HG03565 (cell line): ENCODE results near the gene QSOX2.

Experiments used
- ATAC-seq: cut with Tn5 transposase; IDR thresholded peaks from one replicate; pipeline ENCODE4 v1.9.1; 2021; ENCODE audit warnings: mild to moderate bottlenecking, moderate library complexity; ENCODE audit not compliant: unreplicated experiment

Gene QSOX2

DNA sequence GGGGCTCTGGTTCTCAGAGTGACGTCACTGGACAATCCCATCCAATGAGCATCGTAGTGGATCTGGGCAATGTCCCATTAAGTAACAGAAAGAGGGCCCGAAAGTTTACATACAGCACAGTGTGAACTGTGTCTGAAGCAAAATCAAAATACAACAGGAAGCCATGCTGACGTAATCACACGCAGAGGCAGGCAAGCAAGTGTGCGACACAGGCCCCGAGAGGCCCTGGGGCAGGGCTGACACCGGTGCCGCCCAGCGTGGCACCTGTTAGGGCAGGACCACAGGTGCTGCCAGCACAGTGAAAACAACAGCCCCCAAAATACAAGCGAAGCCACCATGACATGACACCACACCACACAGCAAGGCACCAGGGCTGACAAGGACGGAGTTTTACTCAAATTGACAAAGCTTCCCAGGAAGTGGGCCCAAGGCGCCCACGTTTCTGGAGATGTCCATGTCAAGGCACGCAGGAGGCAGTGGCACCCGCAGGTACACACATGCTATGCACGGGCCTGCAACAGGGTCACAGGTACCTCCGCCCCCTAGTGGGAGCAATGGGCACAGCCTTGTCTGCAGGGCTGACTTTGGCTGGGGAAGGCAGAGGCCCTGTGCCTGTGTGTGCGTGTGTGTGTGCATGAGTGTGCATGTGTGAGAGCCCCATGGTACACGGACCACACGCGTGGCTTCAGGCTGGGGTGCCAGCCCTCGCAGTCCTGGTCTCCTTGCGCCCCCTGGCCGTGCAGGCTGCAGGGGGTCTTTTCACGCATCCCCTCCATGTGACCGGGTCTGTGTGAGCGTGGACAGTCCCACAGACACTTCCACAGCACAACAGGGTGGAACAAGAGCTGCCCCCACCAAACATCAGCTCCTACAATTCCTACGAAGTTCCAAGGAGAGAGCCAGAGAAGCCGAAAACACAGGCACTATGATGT lies 19.6 kb downstream of the QSOX2 start:
- peak; percentile 54 for ATAC-seq

DNA sequence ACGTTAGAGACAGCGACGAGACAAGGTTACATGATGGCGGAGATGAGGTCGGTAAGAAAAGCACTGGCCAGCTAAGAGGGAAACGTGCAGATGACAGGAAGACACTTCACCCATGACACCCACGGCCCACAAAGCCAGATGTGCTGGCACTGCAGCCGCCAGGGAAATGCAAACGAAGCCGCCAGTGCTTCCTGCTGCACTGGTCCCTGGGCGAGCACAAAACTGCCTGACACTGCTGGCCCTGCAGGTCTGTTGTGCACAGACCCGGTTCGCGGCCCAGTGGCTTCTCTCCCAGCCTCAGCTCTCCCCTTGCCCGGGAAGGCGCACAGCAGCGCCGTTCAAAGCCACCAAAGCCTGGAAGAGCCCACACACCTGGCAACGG lies 20.3 kb downstream of the QSOX2 start:
- peak; percentile 22 for ATAC-seq

- ATAC-seq = no peak
These were observed 21.6 kb downstream of the QSOX2 start for GRCh38 chr9:136223871-136224640.

GRCh38 chr9:136222906-136223285 lies 22.7 kb downstream of the QSOX2 start:
- ATAC-seq = no peak

GRCh38 chr9:136222166-136222905 lies 23.3 kb downstream of the QSOX2 start:
- no peak for ATAC-seq

DNA sequence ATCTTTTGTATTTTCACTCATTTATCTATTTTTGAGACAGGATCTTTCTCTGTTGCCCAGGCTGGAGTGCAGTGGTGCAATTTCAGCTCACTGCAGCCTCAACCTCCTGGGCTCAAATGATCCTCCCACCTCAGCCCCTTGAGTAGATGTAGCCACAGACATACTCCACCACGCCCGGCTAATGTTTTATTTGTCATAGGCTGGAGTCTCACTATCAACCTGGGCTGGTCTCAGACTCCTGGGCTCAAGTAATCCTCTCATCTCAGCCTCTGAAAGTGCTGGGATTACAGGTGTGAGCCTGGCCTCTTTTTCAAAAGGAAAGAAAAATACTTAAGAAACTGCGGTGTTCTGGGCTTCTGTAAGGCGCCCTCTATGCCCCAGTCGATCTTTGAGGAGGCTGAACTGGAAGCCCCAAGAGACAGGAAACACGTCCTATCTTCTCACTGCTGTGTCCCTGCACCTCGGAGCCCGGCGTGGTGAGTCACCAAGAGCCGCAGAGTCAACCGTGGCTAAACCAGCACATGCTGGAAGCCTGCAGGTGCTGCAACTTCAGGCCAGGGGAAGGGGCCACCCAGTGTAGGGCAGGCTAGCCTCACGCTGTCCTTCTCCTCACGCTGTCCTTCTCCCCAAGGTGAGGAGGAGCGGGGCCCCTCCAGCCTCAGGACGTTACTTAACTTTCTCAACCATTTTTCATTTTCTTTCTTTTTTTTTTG lies 25.4 kb downstream of the QSOX2 start:
- no peak for ATAC-seq

- ATAC-seq = no peak
These were observed 26.3 kb downstream of the QSOX2 start for GRCh38 chr9:136219276-136219675.

DNA sequence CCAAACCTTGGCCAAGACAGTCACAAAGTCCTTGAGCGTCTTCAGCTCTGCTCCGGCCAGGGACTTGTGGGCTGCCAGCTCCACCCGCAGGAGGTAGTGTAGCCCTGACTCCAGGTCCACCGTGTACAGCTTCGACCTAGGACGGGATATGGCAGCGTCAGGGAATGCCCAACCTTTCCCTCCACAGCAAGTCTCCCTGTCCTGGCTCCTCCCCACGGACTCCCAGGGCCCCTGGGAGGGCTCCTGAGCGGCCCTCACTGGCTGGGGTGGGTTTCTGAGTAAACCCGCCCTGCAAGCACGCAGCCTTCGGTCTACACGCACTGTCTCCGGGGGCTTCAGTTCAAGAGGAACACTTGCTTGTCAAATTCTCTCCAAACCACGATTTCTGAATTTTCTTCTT lies 26.9 kb downstream of the QSOX2 start:
- no peak for ATAC-seq

DNA sequence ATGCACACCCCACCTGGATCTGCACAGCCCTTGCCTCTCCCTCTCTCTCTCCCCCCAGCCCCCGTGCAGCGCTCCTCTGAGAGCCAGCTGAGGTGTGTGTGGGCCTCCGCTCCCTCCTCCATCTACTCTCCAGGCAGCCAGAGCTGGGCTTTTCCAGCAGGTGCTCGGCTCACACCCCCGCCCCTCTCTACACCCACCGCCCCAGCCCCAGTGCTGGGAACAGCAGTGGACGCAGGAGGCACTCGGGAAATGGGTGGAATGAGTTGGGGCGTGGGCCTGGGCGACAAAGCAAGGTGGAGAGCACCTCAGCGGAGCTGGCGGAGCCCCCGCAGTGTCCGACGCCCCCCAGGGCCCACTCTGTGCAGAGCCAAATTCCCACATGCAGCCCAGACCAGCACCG lies 27.3 kb downstream of the QSOX2 start:
- ATAC-seq = no peak

GRCh38 chr9:136216541-136217244 lies 28.9 kb downstream of the QSOX2 start:
- no peak for ATAC-seq

GRCh38 chr9:136213733-136214132 lies 31.9 kb downstream of the QSOX2 start:
- ATAC-seq = no peak

- no peak for ATAC-seq
These were observed 33.2 kb downstream of the QSOX2 start for GRCh38 chr9:136212345-136212950.

- no peak for ATAC-seq
These were observed 33.9 kb downstream of the QSOX2 start for GRCh38 chr9:136211441-136212344.

GRCh38 chr9:136211006-136211405 lies 34.6 kb downstream of the QSOX2 start:
- ATAC-seq = no peak

- no peak for ATAC-seq
These were observed 35.3 kb downstream of the QSOX2 start for GRCh38 chr9:136210276-136210675.

GRCh38 chr9:136209786-136210185 lies 35.8 kb downstream of the QSOX2 start:
- ATAC-seq = no peak

- ATAC-seq = no peak
These were observed 36.4 kb downstream of the QSOX2 start for GRCh38 chr9:136209232-136209631.

DNA sequence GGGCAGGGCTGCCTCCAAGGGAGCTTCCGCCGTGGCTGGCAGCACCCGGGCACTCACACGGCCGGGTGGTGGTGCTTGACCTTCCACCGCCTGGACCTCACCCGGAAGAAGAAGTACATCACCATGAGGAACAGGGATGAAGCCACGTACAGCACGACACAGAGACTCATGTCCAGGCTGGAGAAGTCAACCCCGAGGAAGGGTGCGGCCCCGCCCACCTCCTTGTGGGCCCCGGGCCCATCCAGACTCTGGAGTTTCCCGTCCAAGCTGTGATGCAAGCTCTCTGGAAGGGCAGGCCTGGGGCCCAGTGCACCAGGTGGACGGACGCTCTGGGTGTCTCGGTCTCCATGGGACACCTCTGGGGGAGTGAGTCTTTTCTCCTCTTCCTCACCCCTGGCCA lies 36.9 kb downstream of the QSOX2 start:
- no peak for ATAC-seq

- ATAC-seq = no peak
These were observed 38.0 kb downstream of the QSOX2 start for GRCh38 chr9:136207616-136208015.
